ENCODE results near the gene TMEM208. TPM values are rescaled to one million over a fixed set of nuclear protein-coding genes. Genes with fewer than 3 reads are reported as not detected.
A peak's percentile ranks its signal among the peaks of the same experiment; 100 is the strongest.

TMEM208 gene
- total RNA-seq = 10 to 100 TPM; 10.2 to 57.9 (median 27.3) TPM

DNA sequence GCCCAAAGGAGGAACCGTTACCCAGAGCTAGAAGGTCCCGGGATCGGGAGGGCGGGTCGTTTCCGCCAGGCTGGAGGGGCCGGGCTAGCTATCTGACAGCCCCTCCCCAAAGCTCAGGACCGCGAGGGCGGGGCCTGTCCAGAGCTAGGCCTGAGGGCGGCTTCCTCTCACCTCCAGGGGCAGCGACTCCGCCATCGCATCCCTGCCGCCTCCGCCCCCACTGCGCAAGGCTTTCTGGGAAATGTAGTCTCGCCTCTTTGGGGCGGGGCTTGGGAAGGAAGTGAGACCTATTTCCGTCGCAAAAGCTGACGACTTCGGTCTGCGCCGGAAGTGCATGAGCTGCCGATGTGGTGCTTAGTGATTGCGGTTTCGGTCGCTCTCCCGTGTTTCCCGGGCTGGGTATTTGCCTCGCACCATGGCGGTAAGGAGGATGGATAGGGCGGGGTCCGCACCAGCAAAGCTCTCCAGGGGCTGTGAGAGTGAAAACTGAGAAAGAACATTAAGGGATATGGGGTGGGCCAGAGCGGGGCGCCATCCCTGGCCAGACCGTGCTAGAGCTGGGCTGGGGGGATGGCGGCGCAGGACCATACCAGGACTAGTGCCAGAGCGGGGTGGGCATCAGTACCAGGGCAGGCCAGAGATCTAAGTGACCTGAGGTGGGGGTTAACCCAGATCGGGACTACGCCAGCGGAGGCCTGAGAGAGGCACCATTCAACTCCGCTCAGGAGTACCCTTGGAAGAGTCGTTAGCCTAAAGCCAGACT is at the start of gene TMEM208:
TSS of gene TMEM208 (plus strand) at position 327 of the 763 bp plus-strand sequence. CDS start at position 416, 89 bp downstream.
- no peaks in the 10 kb centered on the region for H3K27me3 ChIP-seq
- no peaks in the 10 kb centered on the region for H3K36me3 ChIP-seq
- peak; percentile 98 for DNase-seq
- H3K9me3 ChIP-seq = no peaks in the 10 kb centered on the region
- TF ChIP-seq, protein P1, sequence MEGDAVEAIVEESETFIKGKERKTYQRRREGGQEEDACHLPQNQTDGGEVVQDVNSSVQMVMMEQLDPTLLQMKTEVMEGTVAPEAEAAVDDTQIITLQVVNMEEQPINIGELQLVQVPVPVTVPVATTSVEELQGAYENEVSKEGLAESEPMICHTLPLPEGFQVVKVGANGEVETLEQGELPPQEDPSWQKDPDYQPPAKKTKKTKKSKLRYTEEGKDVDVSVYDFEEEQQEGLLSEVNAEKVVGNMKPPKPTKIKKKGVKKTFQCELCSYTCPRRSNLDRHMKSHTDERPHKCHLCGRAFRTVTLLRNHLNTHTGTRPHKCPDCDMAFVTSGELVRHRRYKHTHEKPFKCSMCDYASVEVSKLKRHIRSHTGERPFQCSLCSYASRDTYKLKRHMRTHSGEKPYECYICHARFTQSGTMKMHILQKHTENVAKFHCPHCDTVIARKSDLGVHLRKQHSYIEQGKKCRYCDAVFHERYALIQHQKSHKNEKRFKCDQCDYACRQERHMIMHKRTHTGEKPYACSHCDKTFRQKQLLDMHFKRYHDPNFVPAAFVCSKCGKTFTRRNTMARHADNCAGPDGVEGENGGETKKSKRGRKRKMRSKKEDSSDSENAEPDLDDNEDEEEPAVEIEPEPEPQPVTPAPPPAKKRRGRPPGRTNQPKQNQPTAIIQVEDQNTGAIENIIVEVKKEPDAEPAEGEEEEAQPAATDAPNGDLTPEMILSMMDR (IDR thresholded peaks at IDR 0.05) = peak; percentile 22 to 59 (median 36)
- TF ChIP-seq POLR2A (IDR thresholded peaks at IDR 0.05) = peak; percentile 74 to 81
- peaks cover 4 to 12% of the 10 kb centered on the region in 2 donors for H3K4me1 ChIP-seq
- peak within 1 kb of the TSS; percentile 79 to 88 for H3K27ac ChIP-seq
- peak within 1 kb of the TSS; percentile 97 to 98 for H3K4me3 ChIP-seq
- intact Hi-C loops (cut with DNase I; ENCODE audit: low total_unique reads) = no loop called here

DNA sequence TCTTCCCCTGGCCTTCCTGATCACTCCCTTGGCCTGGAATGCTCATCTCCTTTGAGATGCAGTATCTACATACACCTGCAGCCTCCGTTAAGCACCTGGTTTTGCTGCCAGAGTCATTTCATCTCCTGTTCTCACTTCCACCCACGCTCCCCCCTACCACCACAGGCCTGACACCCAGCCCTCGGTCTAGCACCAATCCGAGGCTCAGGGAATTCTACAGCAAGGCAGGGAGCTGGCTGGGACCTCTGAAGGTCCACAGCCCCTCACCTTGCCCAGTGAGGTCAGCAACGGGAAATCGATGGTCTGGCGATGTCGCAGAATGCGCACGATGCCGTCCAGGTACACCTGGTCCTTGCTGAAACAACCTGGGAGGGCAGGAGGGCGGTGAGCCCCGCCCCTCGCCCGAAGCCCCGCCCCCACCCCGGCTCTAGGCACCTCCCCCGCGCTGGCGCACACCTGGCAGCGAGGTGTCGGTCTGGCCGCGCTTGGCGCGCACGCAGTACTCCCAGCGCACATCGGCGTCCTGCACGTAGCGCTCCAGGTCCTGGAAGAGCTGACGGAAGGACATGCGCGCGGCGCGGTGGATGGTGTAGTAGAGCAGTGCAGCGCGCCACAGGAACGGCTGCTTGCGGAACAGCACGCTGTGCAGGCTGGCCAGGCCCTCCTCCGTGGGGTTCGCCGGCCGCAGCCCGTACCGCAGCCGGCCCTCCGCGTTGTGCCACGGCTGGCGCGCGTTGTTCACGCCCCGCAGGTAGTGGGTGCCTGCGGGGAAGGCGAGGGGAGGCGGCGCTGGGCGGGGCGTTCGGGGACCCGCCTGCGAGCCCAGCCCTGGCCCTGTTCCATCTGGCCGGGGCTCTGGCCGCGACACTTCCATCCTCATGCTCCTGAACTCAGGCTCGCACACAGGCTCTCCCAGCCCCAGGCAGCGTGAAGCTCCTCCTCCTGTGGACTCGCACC is 48.9 kb upstream of the TMEM208 start:
- H3K4me1 ChIP-seq = no peaks in the 10 kb centered on the region
- H3K9me3 ChIP-seq = no peaks in the 10 kb centered on the region
- H3K4me3 ChIP-seq = peak overlapping the region; percentile 20 to 33
- intact Hi-C loops (cut with DNase I; ENCODE audit: low total_unique reads) = no loop called here
- H3K27ac ChIP-seq = peak overlapping the region; percentile 9 to 34
- DNase-seq = peak in 1 of 2 donors; percentile 54
- H3K27me3 ChIP-seq = no peaks in the 10 kb centered on the region
- TF ChIP-seq, protein P1 (IDR thresholded peaks at IDR 0.05) = peak in 3 of 4 experiments; percentile 10 to 33 (median 23)
- peak in 1 of 2 donors; percentile 35 for TF ChIP-seq POLR2A (IDR thresholded peaks at IDR 0.05)
- H3K36me3 ChIP-seq = no peaks in the 10 kb centered on the region

DNA sequence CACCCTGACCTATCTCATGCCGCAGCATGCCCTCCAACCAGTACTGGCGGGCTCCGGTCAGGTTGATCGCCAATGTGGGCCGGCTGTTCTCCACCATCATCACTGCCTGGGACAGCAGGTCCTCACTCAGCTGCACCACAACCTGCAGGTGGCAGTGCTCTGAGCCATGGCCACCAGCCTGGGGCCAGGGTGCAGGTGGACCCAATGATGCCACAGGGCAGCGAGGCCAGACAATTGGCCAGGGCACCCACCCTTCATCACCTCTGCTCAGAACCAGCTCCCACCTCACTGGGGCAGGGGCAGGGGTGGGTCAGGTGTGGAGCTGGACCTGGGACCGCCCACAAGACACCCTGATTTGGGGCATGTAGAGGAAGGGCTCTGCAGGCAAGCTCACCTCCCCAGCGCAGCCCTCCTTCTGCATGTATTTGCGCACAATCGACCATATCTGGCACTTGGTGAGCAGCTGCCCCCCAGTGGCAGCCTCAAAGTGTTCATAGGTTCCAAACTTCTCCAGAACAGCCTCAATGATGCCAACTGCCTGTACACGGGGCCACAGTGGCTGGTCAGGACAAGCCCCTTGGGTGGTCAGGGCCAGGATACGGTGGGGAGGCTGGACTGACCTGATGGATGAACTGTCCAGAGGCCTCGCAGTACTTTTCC is 47.4 kb upstream of the TMEM208 start:
- Histone ChIP-seq H3K4me3 (no peak overlapping the region), H3K27ac (no peak overlapping the region), H3K36me3 (no peaks in the 10 kb centered on the region), H3K4me1 (peaks cover 0 to 4% of the 10 kb centered on the region in 2 donors), H3K27me3 (no peaks in the 10 kb centered on the region), H3K9me3 (no peaks in the 10 kb centered on the region)
- intact Hi-C loops (cut with DNase I; ENCODE audit: low total_unique reads) = no loop called here
- TF ChIP-seq POLR2A (IDR thresholded peaks at IDR 0.05) = no peak
- TF ChIP-seq, protein P1 (IDR thresholded peaks at IDR 0.05) = no peak
- DNase-seq = no peak

DNA sequence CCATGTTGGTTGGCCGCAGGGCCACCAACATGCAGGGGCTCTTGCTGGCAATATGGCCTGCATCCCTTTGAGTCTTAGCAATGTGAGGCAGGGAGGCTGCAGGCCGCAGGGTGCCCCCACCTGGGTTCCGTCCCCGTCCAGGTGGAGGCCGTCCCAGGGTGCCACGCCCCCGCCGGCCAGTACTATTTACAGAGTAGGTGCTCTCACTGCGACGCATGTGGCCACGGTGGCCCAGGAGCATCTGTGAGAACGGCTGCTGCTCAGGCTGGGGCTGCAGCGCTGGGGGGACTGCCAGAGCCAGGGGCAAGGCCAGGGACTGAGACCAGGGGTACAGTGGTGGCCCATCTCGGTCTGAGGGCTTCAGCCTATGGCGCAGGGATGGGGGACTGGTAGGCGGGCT is 46.8 kb upstream of the TMEM208 start:
- no peak for DNase-seq
- TF ChIP-seq, protein P1 (IDR thresholded peaks at IDR 0.05) = no peak
- no peak for TF ChIP-seq POLR2A (IDR thresholded peaks at IDR 0.05)
- Histone ChIP-seq H3K27ac (peak overlapping the region in 1 of 2 donors; percentile 18), H3K36me3 (no peaks in the 10 kb centered on the region), H3K9me3 (no peaks in the 10 kb centered on the region), H3K27me3 (no peaks in the 10 kb centered on the region), H3K4me3 (no peak overlapping the region), H3K4me1 (peaks cover 0 to 9% of the 10 kb centered on the region in 2 donors)
- intact Hi-C loops (cut with DNase I; ENCODE audit: low total_unique reads) = no loop called here
